Right lobe of liver (tissue), 6 donors: ENCODE results near the gene GPR4. TPM values are rescaled to one million over a fixed set of nuclear protein-coding genes. Genes with fewer than 3 reads are reported as not detected.

Experiments used
- ATAC-seq, 4 donors: fragments of 200-7000 bp; cut with Tn5 transposase; one replicate each; pipeline ENCODE4 v1.9.1; 2020; ENCODE audit warnings: mild to moderate bottlenecking in 4 of 4, moderate library complexity in 4 of 4
- DNase-seq, 3 donors: peaks; one replicate each; pipeline ENCODE4 v3.0.0-alpha.2; 2020
- H3K27ac ChIP-seq, 3 donors: fragments of 200-600 bp; one replicate each; pipeline ENCODE4 v1.8.0; 2022
- H3K27me3 ChIP-seq, 2 donors: fragments of 200-600 bp; one replicate each; pipeline ENCODE4 v1.8.0; 2022
- H3K36me3 ChIP-seq, 4 donors: fragments of 200-600 bp; sonication (generic) in 1 of 4; one replicate each; pipeline versions ENCODE4 v1.5.1 to v1.8.0; 2017 to 2022; ENCODE audit warnings: control low read depth in 1 of 4
- H3K4me1 ChIP-seq, 4 donors: fragments of 200-600 bp; sonication (generic) in 1 of 4; one replicate each; pipeline versions ENCODE4 v1.5.1 to v1.8.0; 2017 to 2022; ENCODE audit warnings: control low read depth in 1 of 4
- H3K4me3 ChIP-seq, 3 donors: fragments of 200-600 bp; one replicate each; pipeline ENCODE4 v1.8.0; 2022
- H3K9me3 ChIP-seq, 4 donors: fragments of 200-600 bp; sonication (generic) in 1 of 4; one replicate each; pipeline versions ENCODE4 v1.5.1 to v1.8.0; 2017 to 2022; ENCODE audit warnings: control low read depth in 1 of 4
- CTCF ChIP-seq, 4 donors: fragments of 200-600 bp in 3 of 4; fragments of 450-650 bp in 1 of 4; IDR thresholded peaks; one replicate each; pipeline versions ENCODE4 v1.5.1 to v1.8.0; 2016 to 2022; ENCODE audit warnings: antibody characterized with exemption in 4 of 4, mild to moderate bottlenecking in 2 of 4
- POLR2A ChIP-seq: fragments of 450-650 bp; IDR thresholded peaks from one replicate; pipeline ENCODE4 v1.6.1; 2017; ENCODE audit warnings: antibody characterized with exemption, mild to moderate bottlenecking
- WGBS: methylation state at CpG from one replicate; pipeline ENCODE4 v1.1.6; 2018; ENCODE audit warnings: low coverage, low lambda C conversion rate; ENCODE audit not compliant: insufficient coverage; ENCODE audit errors: missing lambda C conversion rate; 5-methylcytosine and 5-hydroxymethylcytosine counted together
- intact Hi-C, 2 donors: fragments of 100-400 bp; cut with DNase I; formaldehyde crosslinking; loops; one replicate each; pipeline versions ENCODE4 v1.11.2 to v1.14.1; 2022
- total RNA-seq, 6 experiments: library from RNA; depleted of rRNA in 2 of 6; stranded (reverse); fragments of >200 nt in 2 of 6; fragmentation: NEBNext Ultra II Directional in 3 of 6; extraction: Animal tissue kit (Norgen Biotek cat#: 25700) in 3 of 6; gene quantifications; one replicate each; pipeline versions ENCODE4 v1.1.0 to v1.2.4, GENCODE V29; 2016 to 2023
- donor health status: DM: no; HTN: yes; CAD: no.
- donor health status: DM: no; HTN: no; CAD: no.
- donor health status: DM: no; HTN: no; CAD: no.
- donor health status: DM: no; HTN: yes; CAD: no.
- donor health status: DM: no; HTN: yes; CAD: no.

The GPR4 gene
- total RNA-seq, 6 experiments from 2014 or later: 0.83 to 3.1 (median 1.3) TPM

GRCh38 chr19:45645068-45645630 lies 43.1 kb upstream of the GPR4 start:
- peak overlapping the region in 1 of 3 donors; percentile 29 for H3K4me3 ChIP-seq
- H3K36me3 ChIP-seq: no peaks in the 10 kb centered on the region
- no peaks in the 10 kb centered on the region for H3K9me3 ChIP-seq
- TF ChIP-seq CTCF (IDR thresholded peaks at IDR 0.05) (no peak), POLR2A (no peak)
- DNase-seq (peak in 1 of 3 donors; percentile 54), ATAC-seq (no peak)
- WGBS: 0% methylated on average over 1 of the region's 35 CpGs
- intact Hi-C loops: loop anchor here in 1 of 2 donors (10.0 kb wide), 1 partner anchor 120 kb away; no protein-coding TSS in a partner anchor
- H3K4me1 ChIP-seq: peaks cover 0 to 21% (median 11%) of the 10 kb centered on the region in 4 donors
- peaks cover 0 to 4% of the 10 kb centered on the region in 2 donors for H3K27me3 ChIP-seq
- H3K27ac ChIP-seq: no peak overlapping the region

DNA sequence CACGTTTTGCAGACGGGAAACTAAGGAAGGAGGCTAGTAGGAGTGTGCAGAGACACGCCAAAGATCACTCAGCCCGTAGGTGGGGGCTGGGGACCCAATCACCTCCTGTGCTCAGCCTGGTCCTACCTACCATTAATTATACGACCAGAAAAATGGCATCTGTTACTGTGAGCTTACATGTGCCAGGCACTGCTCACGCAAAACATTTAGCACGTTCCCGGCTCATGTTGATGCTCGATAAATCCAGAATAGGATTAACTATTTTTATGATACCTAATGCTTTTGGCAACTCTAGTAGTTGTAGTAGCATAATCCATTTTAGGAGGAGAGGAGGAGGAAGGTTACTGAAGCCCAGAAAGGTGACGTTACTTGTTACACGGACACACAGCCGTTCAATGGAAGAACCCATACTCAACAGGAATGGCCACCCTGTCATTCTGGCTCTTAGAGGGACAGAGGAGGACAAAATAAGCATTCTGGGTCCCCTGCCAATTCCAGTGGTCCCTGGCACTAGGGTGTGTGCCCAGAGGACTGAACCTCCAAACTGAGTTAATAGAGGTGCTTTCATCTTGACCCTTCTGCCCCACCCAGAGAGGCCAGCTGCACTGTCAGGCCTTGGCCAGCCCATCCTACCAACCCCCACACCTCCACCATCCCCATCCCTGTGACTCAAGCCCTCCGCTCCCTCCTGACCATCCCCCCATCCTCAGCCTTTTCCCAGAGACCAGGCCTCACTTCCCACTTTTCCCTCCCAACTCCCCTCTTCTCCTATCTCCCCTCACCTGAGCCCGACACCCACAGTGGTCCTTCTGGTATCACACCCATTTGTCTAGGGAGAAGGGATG lies 42.1 kb upstream of the GPR4 start:
- DNase-seq (no peak), ATAC-seq (no peak)
- TF ChIP-seq CTCF (IDR thresholded peaks at IDR 0.05): no peak
- intact Hi-C loops: loop anchor here (5.0 to 10.0 kb wide), 3 partner anchors 37 to 119 kb away; partner anchors contain the start of gene GPR4 (in 1 of the 2)
- Histone ChIP-seq H3K36me3 (no peaks in the 10 kb centered on the region), H3K27me3 (peaks cover 0 to 4% of the 10 kb centered on the region in 2 donors), H3K4me1 (peaks cover 0 to 27% (median 15%) of the 10 kb centered on the region in 4 donors), H3K4me3 (no peak overlapping the region), H3K27ac (no peak overlapping the region), H3K9me3 (no peaks in the 10 kb centered on the region)
- WGBS: 54% methylated on average over 8 of the region's 14 CpGs

GRCh38 chr19:45643024-45643926 lies 41.3 kb upstream of the GPR4 start:
- Histone ChIP-seq H3K4me3 (peak overlapping the region in 1 of 3 donors; percentile 12), H3K4me1 (peaks cover 0 to 27% (median 15%) of the 10 kb centered on the region in 4 donors), H3K36me3 (no peaks in the 10 kb centered on the region), H3K27me3 (peaks cover 0 to 4% of the 10 kb centered on the region in 2 donors), H3K9me3 (no peaks in the 10 kb centered on the region), H3K27ac (peak overlapping the region in 1 of 3 donors; percentile 55)
- ATAC-seq: peak; percentile 58 to 65 (median 64)
- WGBS: 4% methylated on average over 23 of the region's 39 CpGs
- intact Hi-C loops: loop anchor here (5.0 to 10.0 kb wide), 3 partner anchors 36 to 118 kb away; partner anchors contain the start of gene GPR4 (in 1 of the 2)
- DNase-seq: peak; percentile 84 to 86 (median 86)
- TF ChIP-seq POLR2A (no peak), CTCF (IDR thresholded peaks at IDR 0.05) (peak; percentile 95 to 98 (median 96))
